Heart left ventricle (tissue), 13 donors: ENCODE measurements around the gene VAMP5.

Source experiments
- POLR2A ChIP-seq, 2 donors: fragments of 450-650 bp; IDR thresholded peaks; one replicate each; pipeline ENCODE4 v1.6.1; 2017; ENCODE audit warnings: antibody characterized with exemption in 2 of 2, mild to moderate bottlenecking in 2 of 2, moderate library complexity in 2 of 2
- TF ChIP-seq, protein P1 (sequence below), 12 donors: fragments of 200-600 bp; sonication (generic) in 4 of 12; IDR thresholded peaks; one replicate each; pipeline versions ENCODE4 v1.5.0 to v1.8.0; 2018 to 2022; ENCODE audit warnings: antibody characterized with exemption in 12 of 12, mild to moderate bottlenecking in 5 of 12
- donor health status: ischemic (EF 13 %, LVEDD 7.1; RV severe dilation, severe dysfunction).
- donor health status: DM: no; HTN: yes; CAD: no.
- donor health status: DM: no; HTN: no; CAD: no.
- donor health status: ischemic (EF 25% LVEDD 6.9; RV normal size, moderate dysfunction).
- donor health status: ischemic (EF 25% LVEDD 5.7; RV mildly dilated, moderate dysfunction).
- donor health status: ischemic (EF 35%, LVEDD 5.7; RV mildly dilated, moderate dysfunction).
- donor health status: nonischemic (EF 11% LVEDD 7.7; RV severe dilation, severe dysfunction).
- donor health status: DM: yes; HTN: yes; CAD: no.
- donor health status: PGD.
- donor health status: ischemic (EF 29% LVEDD 5.4; RV normal size, mild dysfunction).
- donor health status: nonischemic (EF 23%, LVEDD 6.1; RV moderate dilation, normal function).

GRCh38 chr2:85541262-85541661 is 43.0 kb upstream of the VAMP5 start:
- TF ChIP-seq POLR2A (IDR thresholded peaks at IDR 0.05): no peak
- TF ChIP-seq, protein P1, sequence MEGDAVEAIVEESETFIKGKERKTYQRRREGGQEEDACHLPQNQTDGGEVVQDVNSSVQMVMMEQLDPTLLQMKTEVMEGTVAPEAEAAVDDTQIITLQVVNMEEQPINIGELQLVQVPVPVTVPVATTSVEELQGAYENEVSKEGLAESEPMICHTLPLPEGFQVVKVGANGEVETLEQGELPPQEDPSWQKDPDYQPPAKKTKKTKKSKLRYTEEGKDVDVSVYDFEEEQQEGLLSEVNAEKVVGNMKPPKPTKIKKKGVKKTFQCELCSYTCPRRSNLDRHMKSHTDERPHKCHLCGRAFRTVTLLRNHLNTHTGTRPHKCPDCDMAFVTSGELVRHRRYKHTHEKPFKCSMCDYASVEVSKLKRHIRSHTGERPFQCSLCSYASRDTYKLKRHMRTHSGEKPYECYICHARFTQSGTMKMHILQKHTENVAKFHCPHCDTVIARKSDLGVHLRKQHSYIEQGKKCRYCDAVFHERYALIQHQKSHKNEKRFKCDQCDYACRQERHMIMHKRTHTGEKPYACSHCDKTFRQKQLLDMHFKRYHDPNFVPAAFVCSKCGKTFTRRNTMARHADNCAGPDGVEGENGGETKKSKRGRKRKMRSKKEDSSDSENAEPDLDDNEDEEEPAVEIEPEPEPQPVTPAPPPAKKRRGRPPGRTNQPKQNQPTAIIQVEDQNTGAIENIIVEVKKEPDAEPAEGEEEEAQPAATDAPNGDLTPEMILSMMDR (IDR thresholded peaks at IDR 0.05): no peak
